PFSK-1 (cell line): ENCODE data around the gene MYLK3.

Experiments used
- SIN3A ChIP-seq: IDR thresholded peaks from 2 replicates; pipeline ENCODE4 v1.6.1; 2012; ENCODE audit warnings: mild to moderate bottlenecking, low read length, moderate library complexity, borderline replicate concordance; ENCODE audit not compliant: insufficient read depth
- TAF1 ChIP-seq: IDR thresholded peaks from 2 replicates; pipeline ENCODE4 v1.6.1; 2012; ENCODE audit warnings: low read length, control low read depth, borderline replicate concordance; ENCODE audit not compliant: insufficient read depth
- TF ChIP-seq, protein P1 (sequence below), 2 experiments: IDR thresholded peaks; 2 replicates each; pipeline versions ENCODE4 v1.6.1 to v1.8.0; 2011 to 2012; ENCODE audit warnings: low read depth in 2 of 2, low read length in 2 of 2, control low read depth in 1 of 2, inconsistent platforms in 1 of 2, mild to moderate bottlenecking in 1 of 2, moderate library complexity in 1 of 2; ENCODE audit not compliant: insufficient read depth in 1 of 2

DNA sequence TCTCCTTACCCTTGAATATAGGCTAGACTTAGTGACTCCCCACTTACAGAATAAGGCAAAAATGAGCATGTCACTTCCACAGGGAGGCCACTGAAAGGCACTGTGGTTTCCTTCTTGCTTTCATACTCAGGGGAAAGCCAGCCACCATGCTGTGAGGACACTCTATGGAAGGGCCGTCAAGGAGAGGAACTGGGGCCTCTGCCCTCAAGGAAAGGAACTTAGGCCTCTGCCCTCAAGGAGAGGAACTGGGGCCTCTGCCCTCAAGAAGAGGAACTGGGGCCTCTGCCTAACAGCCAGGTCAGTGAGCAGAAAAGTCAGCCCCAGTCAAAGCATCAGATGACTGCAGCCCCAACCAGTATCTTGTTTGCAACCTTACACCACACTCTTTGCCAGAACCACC, 89.2 kb downstream of the MYLK3 start:
- no peak for TF ChIP-seq SIN3A
- no peak for TF ChIP-seq TAF1
- TF ChIP-seq, protein P1, sequence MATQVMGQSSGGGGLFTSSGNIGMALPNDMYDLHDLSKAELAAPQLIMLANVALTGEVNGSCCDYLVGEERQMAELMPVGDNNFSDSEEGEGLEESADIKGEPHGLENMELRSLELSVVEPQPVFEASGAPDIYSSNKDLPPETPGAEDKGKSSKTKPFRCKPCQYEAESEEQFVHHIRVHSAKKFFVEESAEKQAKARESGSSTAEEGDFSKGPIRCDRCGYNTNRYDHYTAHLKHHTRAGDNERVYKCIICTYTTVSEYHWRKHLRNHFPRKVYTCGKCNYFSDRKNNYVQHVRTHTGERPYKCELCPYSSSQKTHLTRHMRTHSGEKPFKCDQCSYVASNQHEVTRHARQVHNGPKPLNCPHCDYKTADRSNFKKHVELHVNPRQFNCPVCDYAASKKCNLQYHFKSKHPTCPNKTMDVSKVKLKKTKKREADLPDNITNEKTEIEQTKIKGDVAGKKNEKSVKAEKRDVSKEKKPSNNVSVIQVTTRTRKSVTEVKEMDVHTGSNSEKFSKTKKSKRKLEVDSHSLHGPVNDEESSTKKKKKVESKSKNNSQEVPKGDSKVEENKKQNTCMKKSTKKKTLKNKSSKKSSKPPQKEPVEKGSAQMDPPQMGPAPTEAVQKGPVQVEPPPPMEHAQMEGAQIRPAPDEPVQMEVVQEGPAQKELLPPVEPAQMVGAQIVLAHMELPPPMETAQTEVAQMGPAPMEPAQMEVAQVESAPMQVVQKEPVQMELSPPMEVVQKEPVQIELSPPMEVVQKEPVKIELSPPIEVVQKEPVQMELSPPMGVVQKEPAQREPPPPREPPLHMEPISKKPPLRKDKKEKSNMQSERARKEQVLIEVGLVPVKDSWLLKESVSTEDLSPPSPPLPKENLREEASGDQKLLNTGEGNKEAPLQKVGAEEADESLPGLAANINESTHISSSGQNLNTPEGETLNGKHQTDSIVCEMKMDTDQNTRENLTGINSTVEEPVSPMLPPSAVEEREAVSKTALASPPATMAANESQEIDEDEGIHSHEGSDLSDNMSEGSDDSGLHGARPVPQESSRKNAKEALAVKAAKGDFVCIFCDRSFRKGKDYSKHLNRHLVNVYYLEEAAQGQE (IDR thresholded peaks at IDR 0.05; ENCODE audit: insufficient read depth in 1 of 2, low read depth in 2 of 2, low read length in 2 of 2), result no peak
